Measurements from ENCODE around the gene ATXN7L1.
A peak's percentile ranks its signal among the peaks of the same experiment; 100 is the strongest.

Gene ATXN7L1

DNA sequence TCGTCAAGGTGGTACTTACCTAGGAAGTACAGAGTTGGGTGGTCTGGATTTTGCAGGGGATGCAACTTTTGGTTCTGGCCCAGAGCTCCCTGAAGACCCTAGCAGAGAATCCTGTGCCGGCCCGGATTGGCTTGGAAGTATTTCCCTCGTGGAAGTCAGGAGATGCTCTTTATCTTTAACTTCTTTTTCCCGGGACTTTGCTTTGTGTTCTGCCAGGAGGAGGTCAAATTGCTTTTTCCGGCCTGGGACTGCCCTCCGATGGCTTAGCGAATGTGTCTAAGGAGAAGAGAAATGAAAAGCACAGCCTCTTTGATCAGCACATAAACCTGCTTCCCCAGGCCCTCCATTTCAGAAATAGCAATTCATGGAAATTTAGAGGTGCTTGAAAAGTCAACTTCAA, 238.1 kb downstream of the ATXN7L1 start:
- no peak for DNase-seq

- no peak for DNase-seq
Observed at GRCh38 chr7:105637755-105638154, 238.6 kb downstream of the ATXN7L1 start.

DNA sequence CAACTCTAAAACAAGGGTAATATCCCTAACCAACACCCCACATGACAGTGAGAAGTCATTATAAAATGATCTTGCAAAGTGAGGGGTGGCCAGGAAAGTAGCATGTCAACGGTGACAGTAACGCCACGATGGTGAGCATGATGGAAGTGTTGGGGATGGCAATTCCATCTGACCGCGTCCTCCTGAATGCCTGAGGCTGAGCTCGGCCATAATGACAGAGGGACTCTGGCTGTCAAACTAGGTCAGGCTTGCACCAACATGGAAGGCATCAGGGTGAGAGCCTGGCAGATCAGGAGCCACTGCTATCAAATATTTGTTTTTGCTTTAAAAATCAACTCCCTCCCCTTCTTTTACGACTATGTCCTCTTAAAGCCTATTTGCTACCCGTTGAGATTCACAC, 239.4 kb downstream of the ATXN7L1 start:
- DNase-seq, result no peak

GRCh38 chr7:105635197-105635596, 241.2 kb downstream of the ATXN7L1 start:
- no peak for DNase-seq

- DNase-seq, result no peak
Observed at GRCh38 chr7:105625986-105626385, 250.4 kb downstream of the ATXN7L1 start.

DNA sequence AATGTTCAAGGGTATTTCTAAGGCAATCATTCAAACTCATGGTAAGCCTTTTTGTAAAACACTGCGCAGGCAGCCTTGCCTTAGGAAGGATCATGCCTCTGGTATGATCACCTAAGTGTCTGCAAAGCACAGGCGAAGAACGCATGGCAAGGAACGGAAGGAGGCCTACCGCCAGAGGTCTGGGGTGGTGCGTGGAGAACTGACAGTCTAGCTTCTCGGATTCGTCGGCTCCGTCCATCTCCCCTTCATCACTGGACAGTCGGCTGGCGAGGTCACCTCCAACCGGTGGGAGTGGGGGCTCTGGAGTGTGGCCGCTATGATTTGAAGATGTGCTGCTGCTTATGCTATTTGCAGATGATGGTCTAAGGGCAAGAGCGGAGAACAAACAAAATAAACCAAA, 252.5 kb downstream of the ATXN7L1 start:
- DNase-seq, result no peak

GRCh38 chr7:105623378-105623777, 253.0 kb downstream of the ATXN7L1 start:
- DNase-seq, result no peak

DNA sequence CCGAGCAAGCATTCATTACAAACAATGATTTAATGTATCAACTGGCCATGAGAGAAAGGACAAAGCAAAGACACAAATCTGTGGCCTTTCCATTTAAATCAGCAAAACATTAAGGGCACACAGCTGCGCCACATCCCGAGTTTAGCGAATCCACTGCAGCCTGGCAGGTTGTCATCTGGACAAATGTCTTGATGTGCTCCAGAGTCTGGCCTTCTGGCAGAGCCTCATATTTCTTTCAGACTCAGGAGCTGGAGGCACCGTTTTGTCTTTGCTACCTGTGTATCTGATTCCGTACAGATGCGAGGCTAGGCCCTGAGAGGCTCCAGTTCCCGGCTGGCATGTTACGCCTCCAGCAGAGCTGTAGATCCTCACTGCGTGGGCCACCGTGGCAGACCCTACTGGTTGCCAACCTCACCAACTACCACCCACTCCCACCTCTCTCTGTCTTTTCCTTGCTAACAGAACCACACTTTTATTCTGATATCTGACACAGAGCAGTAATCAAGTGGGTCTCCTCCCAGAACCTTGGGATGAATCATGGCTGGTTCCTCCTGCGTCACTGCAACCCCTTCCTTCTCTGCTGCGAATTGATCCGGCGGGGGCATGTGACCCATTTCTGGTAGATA, 254.2 kb downstream of the ATXN7L1 start:
- no peak for DNase-seq

GRCh38 chr7:105621617-105622016, 254.8 kb downstream of the ATXN7L1 start:
- no peak for DNase-seq

DNA sequence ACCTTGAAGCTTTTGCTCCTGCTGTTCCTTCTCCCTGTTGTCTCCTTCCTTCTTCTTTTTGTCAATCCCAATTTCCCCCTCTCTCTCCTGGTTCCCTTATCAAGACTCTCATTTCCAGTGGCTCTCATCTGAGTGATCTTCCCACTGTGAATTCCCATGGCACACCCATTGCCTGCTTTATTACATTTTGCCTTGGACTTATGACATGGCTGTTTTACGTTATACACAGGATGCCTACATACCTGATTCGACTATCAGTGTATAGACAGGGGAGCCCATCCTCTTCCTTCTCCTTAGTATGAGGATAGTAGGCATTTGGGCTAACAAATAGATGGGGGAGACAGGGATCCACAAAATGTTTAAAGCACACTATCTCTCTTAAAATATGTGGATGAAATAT, 255.2 kb downstream of the ATXN7L1 start:
- no peak for DNase-seq

GRCh38 chr7:105619590-105619989, 256.8 kb downstream of the ATXN7L1 start:
- DNase-seq, result no peak

DNA sequence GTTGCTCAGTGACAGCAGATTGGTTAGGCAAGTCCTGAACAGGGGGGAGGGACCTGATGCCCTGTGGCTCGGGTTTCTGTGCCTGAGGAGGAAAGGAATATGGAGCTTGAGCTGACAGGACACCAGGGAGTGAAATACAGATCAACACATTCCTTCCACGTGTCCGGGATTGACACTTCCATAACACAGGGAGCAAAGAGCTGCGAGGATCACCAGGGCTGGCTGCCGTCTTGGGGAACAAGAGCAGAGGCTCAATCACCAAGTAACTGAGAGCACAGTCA, 258.4 kb downstream of the ATXN7L1 start:
- no peak for DNase-seq

DNA sequence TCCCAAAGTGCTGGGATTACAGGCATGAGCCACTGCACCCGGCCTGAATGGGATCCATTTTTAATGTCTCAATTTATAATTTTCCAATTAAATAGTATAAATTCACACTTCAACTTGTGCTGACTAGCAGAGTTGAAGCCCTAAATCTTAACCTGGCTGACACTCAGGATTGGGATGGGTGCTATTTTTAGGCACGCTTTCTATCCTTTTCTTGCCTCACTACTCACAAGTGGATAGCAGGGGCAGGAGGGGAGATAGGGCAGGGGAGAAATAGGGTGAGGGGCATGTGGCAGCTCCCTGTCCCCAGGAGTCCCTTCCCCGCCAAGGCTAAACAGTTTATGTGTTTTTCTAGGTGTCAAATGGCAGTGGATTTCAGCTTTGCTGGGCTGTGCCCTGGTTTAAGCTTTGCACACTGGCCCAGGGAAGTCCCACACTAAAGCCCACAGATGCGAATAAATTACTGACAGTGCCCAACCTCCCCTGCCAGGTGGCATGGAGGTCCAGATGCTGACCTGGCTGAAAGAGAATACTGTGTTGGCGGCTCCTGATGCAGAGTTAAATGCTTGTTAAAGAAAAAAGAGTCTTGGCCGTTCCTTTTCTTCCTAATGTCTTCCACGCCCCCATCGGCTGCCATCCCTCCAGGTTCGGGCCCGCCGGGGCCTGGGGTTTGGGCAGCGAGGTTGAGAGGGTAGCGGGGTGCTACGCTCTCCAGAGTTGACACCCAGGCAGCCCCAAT, 259.0 kb downstream of the ATXN7L1 start:
- DNase-seq, result no peak

- no peak for DNase-seq
Observed at GRCh38 chr7:105614341-105614840, 262.0 kb downstream of the ATXN7L1 start.

GRCh38 chr7:105613611-105614330, 262.6 kb downstream of the ATXN7L1 start:
- DNase-seq, result no peak

- DNase-seq, result no peak
Observed at GRCh38 chr7:105612806-105613205, 263.6 kb downstream of the ATXN7L1 start.

- DNase-seq, result no peak
Observed at GRCh38 chr7:105611856-105612775, 264.3 kb downstream of the ATXN7L1 start.

- DNase-seq, result no peak
Observed at GRCh38 chr7:105610165-105610930, 266.1 kb downstream of the ATXN7L1 start.

DNA sequence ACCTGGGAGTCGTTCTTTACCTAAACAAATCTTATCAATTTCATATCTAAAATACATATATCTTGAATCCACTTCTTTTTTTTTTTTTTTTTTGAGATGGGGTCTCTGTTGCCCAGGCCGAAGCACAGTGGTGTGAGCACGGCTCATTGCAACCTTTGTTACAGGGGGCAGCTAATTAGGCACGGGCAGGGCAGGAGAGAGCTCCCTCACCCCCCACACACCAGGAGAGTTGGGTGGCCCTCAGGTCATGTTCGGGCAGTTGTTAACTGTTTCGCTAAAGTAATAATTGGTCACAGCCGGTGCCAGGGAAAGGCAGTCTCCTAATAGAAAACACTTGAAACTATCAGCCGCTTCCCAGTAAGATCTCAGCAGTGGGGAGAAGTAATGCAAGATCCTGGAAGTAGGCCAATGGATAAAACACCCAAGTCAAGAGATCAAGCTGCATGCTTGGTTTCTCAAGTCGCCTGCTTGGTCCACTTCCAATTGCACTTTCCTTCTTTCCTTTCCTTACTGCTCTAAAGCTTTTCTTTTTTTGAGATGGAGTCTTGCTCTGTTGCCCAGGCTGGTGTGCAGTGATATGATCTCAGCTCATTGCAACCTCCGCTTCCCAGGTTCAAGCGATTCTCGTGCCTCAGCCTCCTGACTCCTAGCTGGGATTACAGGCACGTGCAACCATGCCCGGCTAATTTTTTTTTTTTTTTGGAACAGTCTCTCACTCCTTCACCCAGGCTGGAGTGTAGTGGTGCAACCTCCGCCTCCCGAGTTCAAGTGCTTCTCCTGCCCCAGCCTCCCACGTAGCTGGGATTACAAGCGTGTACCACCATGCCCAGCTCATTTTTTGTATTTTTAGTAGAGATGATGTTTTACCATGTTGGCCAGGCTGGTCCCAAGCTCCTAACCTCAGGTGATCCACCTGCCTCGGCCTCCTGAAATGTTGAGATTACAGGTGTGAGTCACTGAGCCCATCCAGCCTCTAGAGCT, 273.8 kb downstream of the ATXN7L1 start:
- DNase-seq, result peak; percentile 22

- DNase-seq, result no peak
Observed at GRCh38 chr7:105600720-105601550, 275.5 kb downstream of the ATXN7L1 start.

Measured in NCI-H226 (cell line).